IPS-NIHi11 (cell line): Measurements from ENCODE around the gene MBOAT2.
A peak's percentile ranks its signal among the peaks of the same experiment; 100 is the strongest.

Experiments used
- DNase-seq: peaks from one replicate; pipeline ENCODE4 v3.0.0; 2012; ENCODE audit warnings: mixed read lengths, low spot score

MBOAT2 gene

DNA sequence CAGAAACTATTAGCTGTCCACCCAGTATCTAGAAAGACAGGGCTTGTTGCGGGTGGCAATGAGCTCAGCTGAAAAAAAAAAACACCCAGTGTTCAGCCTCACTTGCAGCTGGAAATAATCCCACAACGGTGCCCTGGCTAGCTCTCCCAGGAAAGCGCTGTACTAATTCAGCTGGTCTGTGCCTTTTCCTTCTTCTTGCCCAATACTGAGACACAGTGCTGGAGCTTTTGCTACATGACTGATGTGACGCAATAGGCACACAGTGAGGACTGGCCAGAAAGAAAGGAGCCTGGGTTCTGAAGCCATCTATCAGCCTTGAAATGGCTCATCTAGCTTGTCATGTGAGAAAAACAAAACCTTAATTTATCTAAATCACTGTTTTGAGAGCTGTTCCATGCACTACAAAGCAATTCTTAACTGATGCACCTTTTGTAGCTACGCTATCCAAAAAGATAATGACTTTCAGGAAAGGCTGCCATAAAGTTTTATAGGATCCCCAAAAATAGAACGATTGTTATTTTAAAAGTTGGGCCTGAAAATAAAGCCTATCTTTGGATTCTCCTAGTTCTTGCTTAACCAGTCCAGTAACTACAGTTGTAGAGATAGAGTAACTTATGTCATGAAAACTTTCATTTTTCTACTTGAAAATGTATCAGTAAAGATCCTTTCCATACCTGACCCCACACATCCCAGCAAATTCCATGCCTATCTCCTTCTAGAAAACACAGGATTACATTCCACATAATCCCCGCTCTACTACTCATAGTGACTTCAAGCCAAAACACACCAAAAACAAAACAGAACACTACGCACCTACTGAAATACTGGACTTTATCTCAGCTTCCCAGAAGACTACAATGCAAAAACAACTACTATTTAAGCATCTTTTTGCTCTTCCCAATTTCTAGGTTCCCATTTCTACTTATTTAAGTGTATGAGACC, 181.9 kb downstream of the MBOAT2 start:
- DNase-seq: no peak

DNA sequence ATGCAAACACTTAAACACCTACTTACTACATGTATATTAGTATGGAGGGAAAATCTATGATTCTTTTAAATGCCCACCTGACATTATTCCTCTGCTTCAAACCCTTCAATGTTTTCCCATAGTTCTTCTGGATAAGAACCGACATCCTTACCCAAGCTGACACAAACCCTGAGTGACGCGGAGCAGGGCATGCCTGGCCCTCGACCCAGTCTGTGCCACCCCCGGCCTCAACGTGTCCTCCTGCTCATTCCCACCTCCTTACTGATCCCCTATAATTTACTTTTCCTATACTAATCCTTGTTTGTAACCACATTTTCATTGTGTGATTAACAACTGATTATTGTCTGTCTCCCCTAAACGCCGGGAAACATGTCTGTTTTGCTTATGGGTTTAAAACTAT, 183.5 kb downstream of the MBOAT2 start:
- DNase-seq: no peak

GRCh38 chr2:8819194-8819593, 184.3 kb downstream of the MBOAT2 start:
- DNase-seq: no peak

DNA sequence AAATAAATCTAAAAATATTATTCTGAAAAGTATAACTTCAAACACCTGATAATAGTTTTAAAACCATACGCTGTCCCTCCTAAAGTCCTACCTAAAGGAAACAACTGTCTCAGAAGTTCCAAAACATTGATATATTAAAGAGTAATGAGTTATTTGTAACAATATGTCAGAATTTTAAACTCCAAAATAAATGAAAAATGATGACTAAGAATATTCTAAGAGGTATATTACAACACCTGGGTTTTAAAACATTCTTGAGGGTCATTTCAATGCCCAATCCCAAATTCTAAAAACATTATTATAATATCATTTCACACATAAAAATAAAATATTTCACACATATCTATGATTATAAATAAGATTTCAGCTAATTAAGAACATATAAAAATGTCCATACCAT, 186.3 kb downstream of the MBOAT2 start:
- DNase-seq: no peak

- DNase-seq: no peak
Observed at GRCh38 chr2:8806885-8807704, 196.4 kb downstream of the MBOAT2 start.

DNA sequence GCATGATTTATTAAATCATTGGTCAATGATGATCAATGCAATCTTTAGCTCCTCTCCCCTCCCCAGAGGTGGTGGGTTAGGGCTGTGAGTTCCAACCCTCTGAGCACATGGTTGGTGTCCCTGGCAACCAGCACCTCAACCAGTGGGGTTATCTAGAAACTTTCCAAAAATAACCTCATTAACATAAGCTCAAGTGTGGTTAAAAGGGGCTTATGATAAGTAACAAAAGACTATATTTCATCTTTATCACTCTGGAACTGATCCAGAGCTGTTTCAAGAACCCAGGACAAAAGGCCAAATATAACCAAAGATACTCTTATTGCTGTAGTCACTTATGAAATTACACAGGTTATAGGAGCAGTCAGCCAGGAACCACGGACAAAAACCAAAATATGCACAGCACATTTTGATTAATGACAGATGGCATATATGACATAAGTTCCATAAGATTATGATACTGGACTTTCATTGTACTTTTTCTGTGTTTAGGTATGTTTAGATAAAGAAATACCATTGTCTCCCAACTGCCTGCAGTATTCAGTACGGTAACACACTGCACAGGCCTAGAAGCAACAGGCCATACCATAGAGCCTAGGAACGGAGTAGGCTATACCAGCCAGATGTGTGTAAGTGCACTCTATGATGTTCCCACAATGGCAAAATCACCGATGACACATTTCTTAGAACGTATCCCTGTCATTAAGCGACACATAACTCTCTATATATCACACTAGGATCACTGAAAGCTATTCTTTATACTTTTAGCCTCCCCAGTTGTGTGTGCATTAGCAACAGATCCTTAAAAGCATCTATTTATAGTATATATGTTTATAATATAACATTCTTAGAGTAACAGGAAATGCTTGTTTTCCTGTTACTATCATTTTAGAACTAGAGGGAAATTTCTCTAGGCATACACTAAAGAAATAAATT, 197.9 kb downstream of the MBOAT2 start:
- no peak for DNase-seq

GRCh38 chr2:8803658-8804379, 199.7 kb downstream of the MBOAT2 start:
- DNase-seq: peak; percentile 47

GRCh38 chr2:8802741-8803140, 200.7 kb downstream of the MBOAT2 start:
- no peak for DNase-seq
